ENCODE results near the gene ZFAND3. TPM values are rescaled to one million over a fixed set of nuclear protein-coding genes. Genes with fewer than 3 reads are reported as not detected.

The ZFAND3 gene
- polyA plus RNA-seq, 2 of the 4 experiments (the other 2 are of a cell fraction): 12.0 to 50.0 TPM

DNA sequence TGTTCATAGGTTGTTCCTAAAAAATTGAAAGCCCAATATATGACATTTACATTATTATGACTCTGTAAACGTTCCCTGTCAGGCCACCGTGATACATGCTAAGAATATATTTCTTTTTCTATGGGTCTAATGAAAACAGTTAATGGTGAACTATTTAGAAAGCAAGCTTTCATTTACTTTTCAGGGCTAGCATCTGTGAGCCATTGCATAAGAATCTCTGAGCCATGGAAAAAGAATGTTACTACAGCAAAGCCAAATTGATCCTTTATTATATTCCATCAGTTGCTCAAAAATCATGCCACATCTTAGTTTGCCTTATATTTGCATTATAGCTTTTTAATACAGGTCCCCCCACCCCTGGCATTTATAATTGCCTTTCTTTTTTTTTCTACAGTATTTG is 275.5 kb downstream of the ZFAND3 start:
- WGBS (ENCODE audit: missing lambda C conversion rate): 6% methylated on average over 2 of the region's 2 CpGs
- Histone ChIP-seq H3K4me3 (no peak overlapping the region), H3K4me1 (peaks cover 12% of the 10 kb centered on the region), H3K27ac (no peak overlapping the region), H3K4me2 (peak overlapping the region; percentile 52), H3K9me3 (no peaks in the 10 kb centered on the region)
- no peak for ATAC-seq
- TF ChIP-seq SREBF2 (IDR thresholded peaks at IDR 0.05) (no peak), FOXS1 (CRISPR knock-in tag; IDR thresholded peaks at IDR 0.05) (no peak), ZC3H11A (IDR thresholded peaks at IDR 0.05) (no peak), RNF2 (IDR thresholded peaks at IDR 0.05; ENCODE audit: borderline replicate concordance, low read depth) (no peak), RARB (CRISPR knock-in tag; IDR thresholded peaks at IDR 0.05) (no peak)
- TF ChIP-seq, protein P1, sequence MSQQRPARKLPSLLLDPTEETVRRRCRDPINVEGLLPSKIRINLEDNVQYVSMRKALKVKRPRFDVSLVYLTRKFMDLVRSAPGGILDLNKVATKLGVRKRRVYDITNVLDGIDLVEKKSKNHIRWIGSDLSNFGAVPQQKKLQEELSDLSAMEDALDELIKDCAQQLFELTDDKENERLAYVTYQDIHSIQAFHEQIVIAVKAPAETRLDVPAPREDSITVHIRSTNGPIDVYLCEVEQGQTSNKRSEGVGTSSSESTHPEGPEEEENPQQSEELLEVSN (IDR thresholded peaks at IDR 0.05; ENCODE audit: borderline replicate concordance, low read depth): no peak
- TF ChIP-seq, protein P2, sequence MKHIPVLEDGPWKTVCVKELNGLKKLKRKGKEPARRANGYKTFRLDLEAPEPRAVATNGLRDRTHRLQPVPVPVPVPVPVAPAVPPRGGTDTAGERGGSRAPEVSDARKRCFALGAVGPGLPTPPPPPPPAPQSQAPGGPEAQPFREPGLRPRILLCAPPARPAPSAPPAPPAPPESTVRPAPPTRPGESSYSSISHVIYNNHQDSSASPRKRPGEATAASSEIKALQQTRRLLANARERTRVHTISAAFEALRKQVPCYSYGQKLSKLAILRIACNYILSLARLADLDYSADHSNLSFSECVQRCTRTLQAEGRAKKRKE (CRISPR knock-in tag; IDR thresholded peaks at IDR 0.05; ENCODE audit: low read depth): no peak
- no peak for FAIRE-seq
- POLR2A ChIA-PET: no interaction called here
- CTCF ChIA-PET: no interaction called here
- no peak for DNase-seq (ENCODE audit: low read depth in 1 of 2, low spot score in 1 of 2)

DNA sequence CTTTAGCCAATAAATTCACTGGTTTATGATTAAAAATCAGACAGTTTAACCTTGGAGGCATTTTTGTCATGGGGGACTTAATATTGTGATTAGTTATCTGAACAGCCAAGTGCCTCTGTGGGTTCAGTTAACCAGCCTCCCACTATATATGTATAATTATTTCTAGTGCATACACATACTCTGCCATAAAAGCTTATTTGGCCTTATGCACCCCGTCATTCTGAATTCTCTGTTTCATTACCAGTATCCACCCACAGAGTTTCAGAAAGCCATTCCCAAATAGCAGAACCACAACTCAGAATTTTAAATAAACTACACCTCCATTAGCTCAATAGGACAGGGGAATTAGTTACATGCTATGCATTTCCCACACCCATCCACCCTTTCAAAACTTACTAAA is 279.7 kb downstream of the ZFAND3 start:
- no peak overlapping the region for H3K4me3 ChIP-seq
- 94% methylated on average over 1 of the region's 1 CpG for whole genome bisulfite sequencing (ENCODE audit: missing lambda C conversion rate)
- peaks cover 10% of the 10 kb centered on the region for H3K4me1 ChIP-seq
- ChIA-PET CTCF (interaction anchor here (0.6 to 1.3 kb wide), 2 partner anchors 13 to 1656 kb away, joined by 3 read pairs; no protein-coding TSS in a partner anchor), POLR2A (no interaction called here)
- FAIRE-seq: no peak
- no peak overlapping the region for H3K27ac ChIP-seq
- no peak for DNase-seq (ENCODE audit: low read depth in 1 of 2, low spot score in 1 of 2)
- no peak for ATAC-seq
- no peaks in the 10 kb centered on the region for H3K9me3 ChIP-seq
- H3K4me2 ChIP-seq: no peak overlapping the region
- TF ChIP-seq FOSL2 (IDR thresholded peaks at IDR 0.05): no peak
- TF ChIP-seq FOSL2 (CRISPR knock-in tag; IDR thresholded peaks at IDR 0.05): no peak
- no peak for TF ChIP-seq KDM5A (IDR thresholded peaks at IDR 0.05)
- no peak for TF ChIP-seq MAFK (IDR thresholded peaks at IDR 0.05; ENCODE audit: partially characterized antibody)
- TF ChIP-seq NR3C1 (IDR thresholded peaks at IDR 0.05): no peak
- TF ChIP-seq ZSCAN20 (CRISPR knock-in tag; IDR thresholded peaks at IDR 0.05): no peak
- TF ChIP-seq, protein P3, sequence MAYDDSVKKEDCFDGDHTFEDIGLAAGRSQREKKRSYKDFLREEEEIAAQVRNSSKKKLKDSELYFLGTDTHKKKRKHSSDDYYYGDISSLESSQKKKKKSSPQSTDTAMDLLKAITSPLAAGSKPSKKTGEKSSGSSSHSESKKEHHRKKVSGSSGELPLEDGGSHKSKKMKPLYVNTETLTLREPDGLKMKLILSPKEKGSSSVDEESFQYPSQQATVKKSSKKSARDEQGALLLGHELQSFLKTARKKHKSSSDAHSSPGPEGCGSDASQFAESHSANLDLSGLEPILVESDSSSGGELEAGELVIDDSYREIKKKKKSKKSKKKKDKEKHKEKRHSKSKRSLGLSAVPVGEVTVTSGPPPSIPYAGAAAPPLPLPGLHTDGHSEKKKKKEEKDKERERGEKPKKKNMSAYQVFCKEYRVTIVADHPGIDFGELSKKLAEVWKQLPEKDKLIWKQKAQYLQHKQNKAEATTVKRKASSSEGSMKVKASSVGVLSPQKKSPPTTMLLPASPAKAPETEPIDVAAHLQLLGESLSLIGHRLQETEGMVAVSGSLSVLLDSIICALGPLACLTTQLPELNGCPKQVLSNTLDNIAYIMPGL (CRISPR knock-in tag; IDR thresholded peaks at IDR 0.05; ENCODE audit: borderline replicate concordance): no peak
- TF ChIP-seq, protein P4, sequence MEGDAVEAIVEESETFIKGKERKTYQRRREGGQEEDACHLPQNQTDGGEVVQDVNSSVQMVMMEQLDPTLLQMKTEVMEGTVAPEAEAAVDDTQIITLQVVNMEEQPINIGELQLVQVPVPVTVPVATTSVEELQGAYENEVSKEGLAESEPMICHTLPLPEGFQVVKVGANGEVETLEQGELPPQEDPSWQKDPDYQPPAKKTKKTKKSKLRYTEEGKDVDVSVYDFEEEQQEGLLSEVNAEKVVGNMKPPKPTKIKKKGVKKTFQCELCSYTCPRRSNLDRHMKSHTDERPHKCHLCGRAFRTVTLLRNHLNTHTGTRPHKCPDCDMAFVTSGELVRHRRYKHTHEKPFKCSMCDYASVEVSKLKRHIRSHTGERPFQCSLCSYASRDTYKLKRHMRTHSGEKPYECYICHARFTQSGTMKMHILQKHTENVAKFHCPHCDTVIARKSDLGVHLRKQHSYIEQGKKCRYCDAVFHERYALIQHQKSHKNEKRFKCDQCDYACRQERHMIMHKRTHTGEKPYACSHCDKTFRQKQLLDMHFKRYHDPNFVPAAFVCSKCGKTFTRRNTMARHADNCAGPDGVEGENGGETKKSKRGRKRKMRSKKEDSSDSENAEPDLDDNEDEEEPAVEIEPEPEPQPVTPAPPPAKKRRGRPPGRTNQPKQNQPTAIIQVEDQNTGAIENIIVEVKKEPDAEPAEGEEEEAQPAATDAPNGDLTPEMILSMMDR (IDR thresholded peaks at IDR 0.05): no peak
- TF ChIP-seq EHMT2 (IDR thresholded peaks at IDR 0.05; ENCODE audit: low read depth): no peak
- no peak for TF ChIP-seq HOXB13 (CRISPR knock-in tag; IDR thresholded peaks at IDR 0.05; ENCODE audit: low read depth)
- TF ChIP-seq MYC (IDR thresholded peaks at IDR 0.05; ENCODE audit: borderline replicate concordance, low read length): no peak
- TF ChIP-seq RNF2 (IDR thresholded peaks at IDR 0.05; ENCODE audit: borderline replicate concordance, low read depth): no peak
- no peak for TF ChIP-seq RARB (CRISPR knock-in tag; IDR thresholded peaks at IDR 0.05)
- no peak for TF ChIP-seq ZC3H11A (IDR thresholded peaks at IDR 0.05)
- TF ChIP-seq KDM1A (IDR thresholded peaks at IDR 0.05; ENCODE audit: low read depth): no peak
- TF ChIP-seq CEBPB (IDR thresholded peaks at IDR 0.05): no peak
- TF ChIP-seq, protein P5, sequence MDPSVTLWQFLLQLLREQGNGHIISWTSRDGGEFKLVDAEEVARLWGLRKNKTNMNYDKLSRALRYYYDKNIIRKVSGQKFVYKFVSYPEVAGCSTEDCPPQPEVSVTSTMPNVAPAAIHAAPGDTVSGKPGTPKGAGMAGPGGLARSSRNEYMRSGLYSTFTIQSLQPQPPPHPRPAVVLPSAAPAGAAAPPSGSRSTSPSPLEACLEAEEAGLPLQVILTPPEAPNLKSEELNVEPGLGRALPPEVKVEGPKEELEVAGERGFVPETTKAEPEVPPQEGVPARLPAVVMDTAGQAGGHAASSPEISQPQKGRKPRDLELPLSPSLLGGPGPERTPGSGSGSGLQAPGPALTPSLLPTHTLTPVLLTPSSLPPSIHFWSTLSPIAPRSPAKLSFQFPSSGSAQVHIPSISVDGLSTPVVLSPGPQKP (IDR thresholded peaks at IDR 0.05; ENCODE audit: low read depth, low read length): no peak

Measured in A549 (cell line).